Naive thymus-derived CD4-positive, alpha-beta T cell (primary cell): ENCODE results near the gene UIMC1. TPM values are rescaled to one million over a fixed set of nuclear protein-coding genes. Genes with fewer than 3 reads are reported as not detected.

Experiments
- ATAC-seq: fragments of 150-1000 bp; cut with Tn5 transposase; 2 replicates; pipeline ENCODE4 v1.10.0; 2021; ENCODE audit warnings: mild to moderate bottlenecking, moderate library complexity
- CTCF ChIA-PET: fragments of 350-600 bp; sonication (Branson Sonifier 250); formaldehyde crosslinking; loops from one replicate; lab custom pipeline; 2021; ENCODE audit warnings: antibody characterized with exemption; lab: Charles Lee
- POLR2A ChIA-PET: fragments of 350-600 bp; sonication (Branson Sonifier 250); formaldehyde crosslinking; loops from one replicate; lab custom pipeline; 2021; ENCODE audit warnings: antibody characterized with exemption, inconsistent platforms; lab: Charles Lee
- DNase-seq, 9 donors: peaks; one replicate each; pipeline versions ENCODE4 v3.0.0 to v3.0.0-alpha.2; 2020 to 2022; ENCODE audit warnings: mixed read lengths in 1 of 9
- H3K27ac ChIP-seq: one replicate; pipeline ENCODE4 v1.7.0; 2013; ENCODE audit warnings: mild to moderate bottlenecking, low read depth, low read length, moderate library complexity
- H3K27me3 ChIP-seq, 2 donors: one replicate each; pipeline ENCODE4 v1.7.0; 2013; ENCODE audit warnings: low read length in 2 of 2, mild to moderate bottlenecking in 2 of 2, moderate library complexity in 2 of 2; ENCODE audit not compliant: control insufficient read depth in 2 of 2, insufficient read depth in 2 of 2
- H3K36me3 ChIP-seq, 3 experiments: 1 replicate in 2 of 3; 2 replicates in 1 of 3; pipeline ENCODE4 v1.7.0; 2013; ENCODE audit warnings: low read length in 3 of 3, mild to moderate bottlenecking in 3 of 3, moderate library complexity in 1 of 3; ENCODE audit not compliant: insufficient read depth in 3 of 3, control insufficient read depth in 2 of 3
- H3K4me1 ChIP-seq, 2 donors: one replicate each; pipeline ENCODE4 v1.7.0; 2013; ENCODE audit warnings: low read length in 2 of 2, mild to moderate bottlenecking in 2 of 2, moderate library complexity in 1 of 2; ENCODE audit not compliant: control insufficient read depth in 2 of 2, insufficient read depth in 2 of 2
- H3K4me3 ChIP-seq: 2 replicates; pipeline ENCODE4 v1.7.0; 2013; ENCODE audit warnings: mild to moderate bottlenecking, low read length
- H3K9me3 ChIP-seq, 3 experiments: 1 replicate in 2 of 3; 2 replicates in 1 of 3; pipeline ENCODE4 v1.7.0; 2013; ENCODE audit warnings: low read length in 3 of 3; ENCODE audit not compliant: control insufficient read depth in 2 of 3
- H3K27ac Mint-ChIP-seq, 9 donors: one replicate each; pipeline ENCODE4 v1.8.0; 2020 to 2022; ENCODE audit warnings: mixed read lengths in 9 of 9, mild to moderate bottlenecking in 8 of 9, moderate library complexity in 5 of 9, inconsistent platforms in 2 of 9
- H3K27me3 Mint-ChIP-seq, 5 donors: one replicate each; pipeline ENCODE4 v1.8.0; 2021 to 2022; ENCODE audit warnings: mixed read lengths in 5 of 5, mild to moderate bottlenecking in 1 of 5
- H3K36me3 Mint-ChIP-seq, 5 donors: one replicate each; pipeline ENCODE4 v1.8.0; 2020 to 2022; ENCODE audit warnings: mixed read lengths in 5 of 5, mild to moderate bottlenecking in 3 of 5, inconsistent platforms in 1 of 5
- H3K4me1 Mint-ChIP-seq, 7 donors: one replicate each; pipeline ENCODE4 v1.8.0; 2020 to 2022; ENCODE audit warnings: mixed read lengths in 7 of 7, mild to moderate bottlenecking in 3 of 7, inconsistent platforms in 1 of 7
- H3K4me3 Mint-ChIP-seq, 10 donors: one replicate each; pipeline ENCODE4 v1.8.0; 2020 to 2022; ENCODE audit warnings: mild to moderate bottlenecking in 10 of 10, mixed read lengths in 10 of 10, moderate library complexity in 6 of 10, inconsistent platforms in 2 of 10
- H3K9me3 Mint-ChIP-seq, 11 donors: one replicate each; pipeline ENCODE4 v1.8.0; 2020 to 2022; ENCODE audit warnings: mixed read lengths in 11 of 11, mild to moderate bottlenecking in 4 of 11, inconsistent platforms in 1 of 11, moderate library complexity in 1 of 11
- intact Hi-C, 2 donors: fragments of 100-400 bp; cut with micrococcal nuclease; formaldehyde crosslinking; loops; one replicate each; pipeline ENCODE4 v1.15.1; 2023
- polyA plus RNA-seq, 2 donors: library from polyadenylated mRNA; unstranded; fragments of 300-500 nt; fragmentation: Illumina TruSeq; gene quantifications; one replicate each; pipeline ENCODE4 v1.2.3, GENCODE V29; 2021
- total RNA-seq, 6 experiments: library from RNA in 5 of 6; stranded (reverse) in 5 of 6; gene quantifications; 1 replicate in 5 of 6; 2 replicates in 1 of 6; pipeline ENCODE4 v1.2.3 and lab custom pipeline; 2021 to 2026

Gene UIMC1
- total and polyA plus RNA-seq, 7 experiments from 2014 or later: 17.5 to 60.8 (median 56.8) TPM

- Histone ChIP-seq H3K27me3 (no peaks in the 10 kb centered on the region), H3K4me3 (no peak overlapping the region), H3K9me3 (no peaks in the 10 kb centered on the region), H3K4me1 (no peaks in the 10 kb centered on the region), H3K27ac (no peak overlapping the region), H3K36me3 (peaks cover 0 to 59% (median 3%) of the 10 kb centered on the region in 3 experiments)
- DNase-seq: no peak
- H3K9me3 Mint-ChIP-seq: no peaks in the 10 kb centered on the region
- H3K27ac Mint-ChIP-seq: no peak overlapping the region
- ATAC-seq: no peak
- peaks cover 7 to 56% (median 14%) of the 10 kb centered on the region in 5 donors for H3K36me3 Mint-ChIP-seq
- CTCF ChIA-PET: no interaction called here
- intact Hi-C loops: no loop called here
- H3K27me3 Mint-ChIP-seq: no peaks in the 10 kb centered on the region
- H3K4me3 Mint-ChIP-seq: no peak overlapping the region
- H3K4me1 Mint-ChIP-seq: peaks cover 0 to 1% (median 0%) of the 10 kb centered on the region in 7 donors
- POLR2A ChIA-PET: no interaction called here
These were observed 58.1 kb downstream of the UIMC1 start for GRCh38 chr5:176948458-176948857.

GRCh38 chr5:176947847-176948246 is 58.7 kb downstream of the UIMC1 start:
- Histone ChIP-seq H3K4me1 (no peaks in the 10 kb centered on the region), H3K36me3 (peaks cover 0 to 62% (median 3%) of the 10 kb centered on the region in 3 experiments), H3K9me3 (no peaks in the 10 kb centered on the region), H3K4me3 (no peak overlapping the region), H3K27ac (no peak overlapping the region), H3K27me3 (no peaks in the 10 kb centered on the region)
- DNase-seq (no peak), ATAC-seq (no peak)
- Mint-ChIP-seq H3K36me3 (peaks cover 7 to 56% (median 20%) of the 10 kb centered on the region in 5 donors), H3K27me3 (no peaks in the 10 kb centered on the region), H3K4me3 (no peak overlapping the region), H3K27ac (no peak overlapping the region), H3K9me3 (no peaks in the 10 kb centered on the region), H3K4me1 (peaks cover 0 to 1% (median 0%) of the 10 kb centered on the region in 7 donors)
- CTCF ChIA-PET: no interaction called here
- POLR2A ChIA-PET: interaction anchor here (0.7 kb wide), 1 partner anchor 63 kb away, joined by 3 read pairs; no protein-coding TSS in a partner anchor
- intact Hi-C loops: no loop called here

- CTCF ChIA-PET: no interaction called here
- H3K9me3 Mint-ChIP-seq: no peaks in the 10 kb centered on the region
- H3K36me3 ChIP-seq: peaks cover 0 to 66% (median 0%) of the 10 kb centered on the region in 3 experiments
These were observed 62.3 kb downstream of the UIMC1 start for GRCh38 chr5:176944268-176944667.

GRCh38 chr5:176943816-176944215 is 62.8 kb downstream of the UIMC1 start:
- intact Hi-C loops: no loop called here
- no peak for ATAC-seq
- H3K4me1 ChIP-seq: no peaks in the 10 kb centered on the region
- POLR2A ChIA-PET: no interaction called here
- peaks cover 4 to 47% (median 21%) of the 10 kb centered on the region in 5 donors for H3K36me3 Mint-ChIP-seq
- no peaks in the 10 kb centered on the region for H3K4me1 Mint-ChIP-seq
- H3K9me3 Mint-ChIP-seq: no peaks in the 10 kb centered on the region
- CTCF ChIA-PET: interaction anchor here (0.6 kb wide), 1 partner anchor 40 kb away, joined by 3 read pairs; no protein-coding TSS in a partner anchor
- no peak for DNase-seq
- no peak overlapping the region for H3K27ac ChIP-seq
- no peaks in the 10 kb centered on the region for H3K9me3 ChIP-seq
- no peaks in the 10 kb centered on the region for H3K27me3 ChIP-seq
- no peak overlapping the region for H3K4me3 ChIP-seq
- H3K4me3 Mint-ChIP-seq: no peak overlapping the region
- H3K36me3 ChIP-seq: peaks cover 0 to 66% (median 0%) of the 10 kb centered on the region in 3 experiments
- H3K27me3 Mint-ChIP-seq: no peaks in the 10 kb centered on the region
- no peak overlapping the region for H3K27ac Mint-ChIP-seq

More at GRCh38 chr5:176944268-176944667, 62.3 kb downstream of the UIMC1 start:
- no peaks in the 10 kb centered on the region for H3K4me1 Mint-ChIP-seq
- H3K4me3 Mint-ChIP-seq: no peak overlapping the region
- intact Hi-C loops: no loop called here
- POLR2A ChIA-PET: no interaction called here
- DNase-seq (no peak), ATAC-seq (no peak)
- no peak overlapping the region for H3K4me3 ChIP-seq
- H3K9me3 ChIP-seq: no peaks in the 10 kb centered on the region
- no peaks in the 10 kb centered on the region for H3K27me3 ChIP-seq
- H3K4me1 ChIP-seq: no peaks in the 10 kb centered on the region
- H3K27ac Mint-ChIP-seq: peak overlapping the region in 1 of 9 donors; percentile 16
- H3K36me3 Mint-ChIP-seq: peaks cover 4 to 49% (median 21%) of the 10 kb centered on the region in 5 donors
- H3K27ac ChIP-seq: no peak overlapping the region
- no peaks in the 10 kb centered on the region for H3K27me3 Mint-ChIP-seq

GRCh38 chr5:176941951-176942350 is 64.6 kb downstream of the UIMC1 start:
- peaks cover 0 to under 1% (median 0%) of the 10 kb centered on the region in 7 donors for H3K4me1 Mint-ChIP-seq
- CTCF ChIA-PET: no interaction called here
- ATAC-seq: no peak

GRCh38 chr5:176938472-176938871 is 68.1 kb downstream of the UIMC1 start:
- Histone ChIP-seq H3K27ac (no peak overlapping the region), H3K9me3 (no peaks in the 10 kb centered on the region), H3K27me3 (no peaks in the 10 kb centered on the region), H3K36me3 (peaks cover 0 to 53% (median 0%) of the 10 kb centered on the region in 3 experiments), H3K4me1 (no peaks in the 10 kb centered on the region), H3K4me3 (no peak overlapping the region)
- Mint-ChIP-seq H3K4me1 (peaks cover 0 to 13% (median 2%) of the 10 kb centered on the region in 7 donors), H3K27ac (no peak overlapping the region), H3K9me3 (no peaks in the 10 kb centered on the region), H3K4me3 (no peak overlapping the region), H3K27me3 (no peaks in the 10 kb centered on the region), H3K36me3 (peaks cover 6 to 27% (median 12%) of the 10 kb centered on the region in 5 donors)
- ChIA-PET POLR2A (no interaction called here), CTCF (interaction anchor here (0.6 kb wide), 1 partner anchor 39 kb away, joined by 3 read pairs; no protein-coding TSS in a partner anchor)
- intact Hi-C loops: no loop called here
- DNase-seq (no peak), ATAC-seq (no peak)

More at GRCh38 chr5:176941951-176942350, 64.6 kb downstream of the UIMC1 start:
- Histone ChIP-seq H3K4me1 (no peaks in the 10 kb centered on the region), H3K9me3 (no peaks in the 10 kb centered on the region), H3K27ac (no peak overlapping the region), H3K36me3 (peaks cover 0 to 68% (median 0%) of the 10 kb centered on the region in 3 experiments), H3K27me3 (no peaks in the 10 kb centered on the region), H3K4me3 (no peak overlapping the region)
- intact Hi-C loops: no loop called here
- H3K27ac Mint-ChIP-seq: no peak overlapping the region
- POLR2A ChIA-PET: no interaction called here
- H3K36me3 Mint-ChIP-seq: peaks cover 0 to 44% (median 17%) of the 10 kb centered on the region in 5 donors
- no peak for DNase-seq
- no peaks in the 10 kb centered on the region for H3K27me3 Mint-ChIP-seq
- H3K4me3 Mint-ChIP-seq: no peak overlapping the region
- H3K9me3 Mint-ChIP-seq: no peaks in the 10 kb centered on the region

GRCh38 chr5:176935017-176935416 is 71.6 kb downstream of the UIMC1 start:
- no peak overlapping the region for H3K27ac ChIP-seq
- no peak overlapping the region for H3K4me3 ChIP-seq
- peak overlapping the region in 2 of 9 donors; percentile 2 to 14 for H3K27ac Mint-ChIP-seq
- H3K27me3 ChIP-seq: no peaks in the 10 kb centered on the region
- no peak for DNase-seq
- no peaks in the 10 kb centered on the region for H3K27me3 Mint-ChIP-seq
- intact Hi-C loops: no loop called here
- H3K36me3 Mint-ChIP-seq: peaks cover 9 to 39% (median 15%) of the 10 kb centered on the region in 5 donors
- peaks cover 0 to 41% (median 0%) of the 10 kb centered on the region in 3 experiments for H3K36me3 ChIP-seq
- CTCF ChIA-PET: no interaction called here
- POLR2A ChIA-PET: no interaction called here
- H3K9me3 ChIP-seq: no peaks in the 10 kb centered on the region
- no peaks in the 10 kb centered on the region for H3K9me3 Mint-ChIP-seq
- peaks cover 0 to 27% (median 15%) of the 10 kb centered on the region in 7 donors for H3K4me1 Mint-ChIP-seq
- H3K4me3 Mint-ChIP-seq: no peak overlapping the region
- ATAC-seq: no peak
- no peaks in the 10 kb centered on the region for H3K4me1 ChIP-seq
